Neutrophil (primary cell): ENCODE data around the gene PTPN4.

Source experiments
- H3K27ac ChIP-seq: fragments of 200-600 bp; sonication (generic); 2 replicates; pipeline ENCODE4 v1.5.1; 2016; ENCODE audit warnings: mild to moderate bottlenecking, moderate library complexity
- H3K27me3 ChIP-seq: fragments of 200-600 bp; sonication (generic); 2 replicates; pipeline ENCODE4 v1.6.0; 2016; ENCODE audit warnings: mild to moderate bottlenecking
- H3K36me3 ChIP-seq: fragments of 200-600 bp; sonication (generic); 2 replicates; pipeline ENCODE4 v1.5.1; 2017
- H3K4me1 ChIP-seq, 2 experiments: fragments of 200-600 bp in 1 of 2; sonication (generic) in 1 of 2; 1 replicate in 1 of 2; 2 replicates in 1 of 2; pipeline versions ENCODE4 v1.5.1 to v1.6.1; 2013 to 2016; ENCODE audit warnings: low read depth in 1 of 2, low read length in 1 of 2, mild to moderate bottlenecking in 1 of 2, moderate library complexity in 1 of 2; ENCODE audit not compliant: control insufficient read depth in 1 of 2, insufficient read depth in 1 of 2
- H3K4me3 ChIP-seq, 2 experiments: fragments of 200-600 bp in 1 of 2; sonication (generic) in 1 of 2; 1 replicate in 1 of 2; 2 replicates in 1 of 2; pipeline ENCODE4 v1.5.1; 2013 to 2016; ENCODE audit warnings: low read depth in 1 of 2, low read length in 1 of 2, mild to moderate bottlenecking in 1 of 2, moderate library complexity in 1 of 2
- H3K9me3 ChIP-seq: fragments of 200-600 bp; sonication (generic); 2 replicates; pipeline ENCODE4 v1.5.1; 2016
- CTCF ChIP-seq: fragments of 200-600 bp; sonication (generic); IDR thresholded peaks from 2 replicates; pipeline ENCODE4 v1.5.1; 2016; ENCODE audit warnings: antibody characterized with exemption

The PTPN4 gene

GRCh38 chr2:119790466-119790865 lies 30.7 kb downstream of the PTPN4 start:
- Histone ChIP-seq H3K9me3 (peaks cover 4% of the 10 kb centered on the region), H3K4me1 (no peaks in the 10 kb centered on the region), H3K4me3 (no peak overlapping the region), H3K36me3 (no peaks in the 10 kb centered on the region), H3K27me3 (no peaks in the 10 kb centered on the region), H3K27ac (no peak overlapping the region)
- TF ChIP-seq CTCF: no peak

GRCh38 chr2:119792907-119793312 lies 33.2 kb downstream of the PTPN4 start:
- no peak for TF ChIP-seq CTCF

DNA sequence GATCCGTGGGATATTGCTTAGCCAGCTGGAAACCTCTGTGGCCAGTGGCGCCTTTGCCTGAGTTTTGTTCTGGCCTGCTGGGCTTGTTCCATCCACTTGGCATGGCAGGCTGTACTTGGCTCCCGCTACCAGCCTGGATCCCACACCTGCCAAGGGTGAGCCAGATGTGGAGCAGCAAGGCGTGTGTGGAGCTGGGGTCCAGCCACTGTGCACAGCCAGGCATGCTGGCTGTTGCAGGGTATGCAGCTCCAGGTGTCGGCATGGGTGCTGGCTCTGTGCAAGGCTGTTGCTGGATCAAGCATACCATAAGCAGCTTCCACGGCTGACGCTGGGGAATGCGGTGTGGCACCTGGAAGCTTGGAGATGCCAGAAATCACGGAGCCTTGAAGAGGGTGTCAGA lies 34.5 kb downstream of the PTPN4 start:
- H3K4me1 ChIP-seq: no peaks in the 10 kb centered on the region
- no peak overlapping the region for H3K4me3 ChIP-seq
- no peak for TF ChIP-seq CTCF
- H3K36me3 ChIP-seq: no peaks in the 10 kb centered on the region
- peaks cover 4% of the 10 kb centered on the region for H3K9me3 ChIP-seq
- H3K27me3 ChIP-seq: no peaks in the 10 kb centered on the region
- H3K27ac ChIP-seq: no peak overlapping the region

More at GRCh38 chr2:119792907-119793312, 33.2 kb downstream of the PTPN4 start:
- Histone ChIP-seq H3K4me3 (no peak overlapping the region), H3K27ac (no peak overlapping the region), H3K27me3 (no peaks in the 10 kb centered on the region), H3K4me1 (no peaks in the 10 kb centered on the region), H3K36me3 (no peaks in the 10 kb centered on the region), H3K9me3 (peaks cover 4% of the 10 kb centered on the region)

DNA sequence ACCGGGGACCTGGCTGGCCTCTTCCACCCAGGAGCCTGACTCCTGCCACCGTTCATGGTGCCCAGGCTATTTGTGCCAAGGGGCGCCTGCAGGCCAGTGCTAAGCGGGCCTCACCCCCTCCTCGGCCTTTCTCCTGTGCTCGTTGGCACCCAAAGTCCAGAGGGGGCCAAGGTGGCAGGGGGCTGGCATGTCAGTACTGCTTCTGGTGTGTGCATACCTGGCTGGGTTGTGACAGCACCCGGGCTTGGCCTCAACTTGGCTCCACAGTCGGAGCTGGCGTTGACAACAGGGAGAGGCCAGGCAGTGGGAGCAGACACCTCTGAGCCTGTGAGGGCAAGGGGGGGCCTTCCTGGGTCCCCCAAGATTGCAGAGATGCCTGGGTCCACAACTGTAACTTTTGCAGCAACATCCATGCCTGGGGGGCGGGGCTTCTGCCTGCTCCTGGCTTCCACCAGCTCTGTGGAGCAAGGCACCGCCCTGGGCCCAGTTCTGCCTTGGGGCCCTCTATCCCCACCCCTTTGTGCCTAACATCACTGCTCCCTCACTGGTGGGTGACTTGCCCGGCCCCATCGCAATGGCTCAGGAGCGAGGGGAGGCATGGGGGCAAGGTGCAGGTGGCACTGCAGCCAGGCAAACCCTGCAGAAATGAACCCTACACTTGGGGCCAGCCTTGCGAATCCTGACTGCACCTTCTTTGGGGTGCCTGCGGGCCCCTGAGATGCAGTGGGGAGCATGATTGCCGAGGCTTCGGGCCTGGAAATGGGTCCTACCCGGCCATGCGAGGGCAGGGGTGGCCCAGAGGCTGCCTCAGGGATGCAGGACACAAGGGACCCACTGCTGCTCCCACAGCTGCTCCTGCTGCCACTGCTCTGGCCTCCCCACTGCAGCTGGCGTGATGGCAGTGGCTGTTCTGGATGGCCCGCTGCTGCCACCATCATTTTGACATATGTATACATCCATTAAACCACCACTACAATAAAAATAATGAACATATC lies 35.9 kb downstream of the PTPN4 start:
- H3K4me1 ChIP-seq: no peaks in the 10 kb centered on the region
- H3K27ac ChIP-seq: no peak overlapping the region
- no peaks in the 10 kb centered on the region for H3K27me3 ChIP-seq
- H3K4me3 ChIP-seq: no peak overlapping the region
- peaks cover 4% of the 10 kb centered on the region for H3K9me3 ChIP-seq
- no peak for TF ChIP-seq CTCF
- H3K36me3 ChIP-seq: no peaks in the 10 kb centered on the region

- Histone ChIP-seq H3K27me3 (no peaks in the 10 kb centered on the region), H3K4me1 (no peaks in the 10 kb centered on the region), H3K4me3 (no peak overlapping the region), H3K9me3 (no peaks in the 10 kb centered on the region), H3K27ac (no peak overlapping the region), H3K36me3 (no peaks in the 10 kb centered on the region)
- TF ChIP-seq CTCF: no peak
Measured at GRCh38 chr2:119800376-119800902, 40.7 kb downstream of the PTPN4 start.
